Measurements from ENCODE around the gene PGBD5. TPM values are rescaled to one million over a fixed set of nuclear protein-coding genes. Genes with fewer than 3 reads are reported as not detected.

PGBD5 gene
- total RNA-seq, 1 donor from 2014 or later = not detected

GRCh38 chr1:230284891-230285290 lies 141.2 kb downstream of the PGBD5 start:
- intact Hi-C loops (cut with micrococcal nuclease) = no loop called here

- intact Hi-C loops (cut with micrococcal nuclease) = no loop called here
Measured at GRCh38 chr1:230283678-230284077, 142.5 kb downstream of the PGBD5 start.

DNA sequence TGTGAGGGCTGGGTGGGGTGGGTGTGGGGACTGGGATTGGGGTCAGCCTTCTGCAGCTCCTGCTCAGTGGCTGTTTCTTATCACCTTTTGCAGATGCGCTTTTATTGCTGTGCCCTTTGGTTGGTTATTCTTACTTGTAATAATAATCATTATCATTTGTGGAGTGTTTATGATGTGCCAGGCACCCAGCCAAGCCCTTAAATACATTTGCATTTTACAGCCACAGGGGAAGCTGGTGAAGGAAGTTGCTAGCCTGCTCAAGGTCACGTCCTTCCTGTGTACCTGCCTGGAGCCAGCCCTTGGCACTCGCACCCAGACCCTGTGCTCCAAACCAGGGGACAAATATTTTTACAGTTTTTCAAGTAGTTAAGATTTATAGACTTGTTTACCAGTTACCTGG lies 144.0 kb downstream of the PGBD5 start:
- intact Hi-C loops (cut with micrococcal nuclease) = no loop called here

DNA sequence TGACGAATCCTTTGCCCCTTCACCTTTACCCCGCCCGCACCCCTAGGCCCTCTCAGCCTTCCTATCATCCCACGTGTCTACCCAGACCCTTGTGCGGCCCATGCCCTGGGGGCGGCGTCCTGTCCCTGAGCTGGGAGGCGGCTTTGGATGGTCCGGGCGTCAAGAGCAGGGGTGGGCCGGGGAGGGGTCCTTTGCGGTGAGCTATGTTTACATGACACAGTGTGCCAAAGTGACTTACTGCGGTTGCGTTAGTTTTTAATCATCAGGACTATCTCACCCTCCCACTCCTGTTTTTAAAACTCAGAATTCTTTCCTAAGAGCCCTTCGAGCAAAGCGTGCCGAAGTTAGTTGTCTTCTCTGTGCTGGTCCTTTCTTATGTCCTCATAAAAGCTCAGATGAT lies 144.6 kb downstream of the PGBD5 start:
- intact Hi-C loops (cut with micrococcal nuclease) = no loop called here

- intact Hi-C loops (cut with micrococcal nuclease) = no loop called here
Measured at GRCh38 chr1:230280906-230281413, 145.2 kb downstream of the PGBD5 start.

- intact Hi-C loops (cut with micrococcal nuclease) = no loop called here
Measured at GRCh38 chr1:230280054-230280795, 145.9 kb downstream of the PGBD5 start.

DNA sequence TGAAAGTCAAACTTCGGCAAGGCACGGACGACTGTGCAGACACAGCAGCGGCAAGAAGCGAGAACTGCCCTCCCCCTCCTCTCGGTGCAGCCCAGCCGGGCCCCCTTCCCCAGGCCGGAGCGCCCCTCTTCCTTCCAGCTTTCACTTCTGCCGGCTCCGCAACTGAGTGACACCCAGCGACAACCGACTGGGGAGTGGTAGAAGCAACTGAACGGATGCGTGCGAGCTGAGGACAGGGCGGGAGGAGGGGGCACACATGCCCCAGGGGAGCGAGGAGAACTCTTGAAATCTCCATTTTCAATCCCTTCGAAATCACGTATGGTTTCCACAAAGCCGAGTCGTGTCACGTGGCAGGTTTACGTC lies 146.6 kb downstream of the PGBD5 start:
- intact Hi-C loops (cut with micrococcal nuclease) = no loop called here

GRCh38 chr1:230278871-230279582 lies 147.1 kb downstream of the PGBD5 start:
- intact Hi-C loops (cut with micrococcal nuclease) = no loop called here

DNA sequence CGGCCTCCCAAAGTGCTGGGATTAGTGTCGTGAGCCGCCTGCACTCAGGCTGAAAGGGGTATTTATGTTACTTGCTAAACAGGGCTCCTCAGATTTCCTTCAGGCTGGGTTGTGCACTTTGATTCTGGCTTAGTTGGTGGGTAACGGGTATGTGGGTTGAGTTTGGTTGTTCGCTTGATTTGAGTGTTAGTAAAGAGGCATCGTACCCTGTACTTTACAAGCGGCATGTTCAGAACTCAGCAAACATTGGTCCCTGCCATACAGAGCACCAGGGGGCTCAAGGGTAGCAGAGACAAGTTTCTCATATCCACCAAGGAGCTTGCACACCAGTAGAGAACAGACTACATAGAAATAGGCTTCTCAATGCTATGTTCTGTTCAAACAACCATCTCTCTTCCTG lies 147.8 kb downstream of the PGBD5 start:
- intact Hi-C loops (cut with micrococcal nuclease) = no loop called here

DNA sequence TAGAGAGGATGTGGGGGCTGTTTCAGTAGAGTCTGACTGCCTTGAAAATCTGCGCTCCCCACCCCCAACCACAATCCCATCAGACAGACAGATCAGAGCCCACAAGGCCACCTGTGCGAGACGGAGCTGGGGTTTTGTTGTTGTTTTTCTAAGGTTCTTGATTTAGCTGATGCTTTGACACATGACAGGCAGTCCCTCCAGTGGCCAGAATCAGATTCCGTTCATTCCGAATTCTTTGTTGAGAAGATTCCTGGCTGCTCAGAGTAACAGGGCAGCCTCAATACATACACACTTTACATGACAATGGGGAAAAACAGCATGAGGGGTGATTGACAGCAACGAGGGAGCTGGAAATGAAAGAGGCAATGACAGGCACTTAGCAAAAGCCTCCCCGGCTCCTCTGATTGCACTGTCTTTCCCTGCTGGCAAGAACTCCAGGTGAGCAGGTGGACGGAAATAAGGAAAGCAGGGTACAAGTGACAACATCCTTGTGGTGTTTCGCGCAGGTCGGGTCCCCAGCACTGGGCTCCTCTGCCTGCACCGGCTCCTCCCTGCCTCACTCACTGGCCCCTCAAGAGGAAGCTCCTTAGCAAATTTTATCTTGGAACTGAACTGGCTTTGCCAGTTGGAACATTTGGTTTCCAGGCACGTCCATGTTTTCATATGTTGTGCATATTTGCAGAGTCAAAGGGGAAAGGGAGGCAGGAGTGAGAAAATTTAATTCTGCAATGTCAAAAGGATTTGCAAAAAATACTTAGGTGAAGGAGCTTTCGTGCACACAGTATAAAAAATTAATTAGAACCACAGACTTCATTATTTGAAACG lies 148.7 kb downstream of the PGBD5 start:
- intact Hi-C loops (cut with micrococcal nuclease) = no loop called here

DNA sequence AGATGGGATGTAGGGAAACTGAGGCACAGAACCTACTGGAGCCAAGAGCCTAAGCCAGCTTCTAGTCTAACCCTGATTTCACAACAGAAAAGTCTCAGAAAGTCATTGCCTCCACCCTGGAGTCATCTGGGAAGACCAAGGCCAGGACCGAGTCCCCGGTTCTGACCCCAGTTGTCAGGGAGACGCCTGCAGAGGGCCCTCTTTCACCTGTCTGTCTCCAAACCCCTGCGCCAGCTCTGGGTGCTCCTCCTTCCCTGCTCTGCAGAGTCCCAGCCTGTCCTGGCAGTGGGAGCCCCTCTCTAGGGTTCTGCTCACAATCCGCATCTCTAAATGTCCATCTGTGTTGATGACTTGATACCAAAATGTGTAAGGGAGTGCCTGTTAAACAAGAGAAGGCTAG lies 149.7 kb downstream of the PGBD5 start:
- intact Hi-C loops (cut with micrococcal nuclease) = no loop called here

DNA sequence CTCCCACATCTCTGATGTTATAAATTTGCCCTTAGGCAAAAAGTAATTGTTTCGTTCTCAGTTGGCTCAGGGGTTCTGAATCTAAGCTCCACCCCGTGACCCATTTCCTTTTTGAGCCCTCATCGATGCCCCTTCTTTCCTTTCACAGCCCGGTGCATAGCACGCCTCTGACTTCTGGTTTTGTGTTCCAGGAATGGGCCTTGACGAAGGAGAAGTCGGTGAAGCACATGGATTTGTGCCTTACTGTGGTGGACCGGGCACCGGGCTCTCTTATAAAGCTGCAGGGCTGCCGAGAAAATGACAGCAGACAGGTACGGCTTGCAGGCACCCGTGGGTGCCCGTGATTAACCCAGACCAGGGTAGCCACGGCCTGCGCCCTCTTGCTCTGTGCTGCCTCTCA lies 151.9 kb downstream of the PGBD5 start:
- intact Hi-C loops (cut with micrococcal nuclease) = no loop called here

GRCh38 chr1:230273141-230273710 lies 152.9 kb downstream of the PGBD5 start:
- intact Hi-C loops (cut with micrococcal nuclease) = no loop called here

GRCh38 chr1:230272557-230272956 lies 153.6 kb downstream of the PGBD5 start:
- intact Hi-C loops (cut with micrococcal nuclease) = no loop called here

DNA sequence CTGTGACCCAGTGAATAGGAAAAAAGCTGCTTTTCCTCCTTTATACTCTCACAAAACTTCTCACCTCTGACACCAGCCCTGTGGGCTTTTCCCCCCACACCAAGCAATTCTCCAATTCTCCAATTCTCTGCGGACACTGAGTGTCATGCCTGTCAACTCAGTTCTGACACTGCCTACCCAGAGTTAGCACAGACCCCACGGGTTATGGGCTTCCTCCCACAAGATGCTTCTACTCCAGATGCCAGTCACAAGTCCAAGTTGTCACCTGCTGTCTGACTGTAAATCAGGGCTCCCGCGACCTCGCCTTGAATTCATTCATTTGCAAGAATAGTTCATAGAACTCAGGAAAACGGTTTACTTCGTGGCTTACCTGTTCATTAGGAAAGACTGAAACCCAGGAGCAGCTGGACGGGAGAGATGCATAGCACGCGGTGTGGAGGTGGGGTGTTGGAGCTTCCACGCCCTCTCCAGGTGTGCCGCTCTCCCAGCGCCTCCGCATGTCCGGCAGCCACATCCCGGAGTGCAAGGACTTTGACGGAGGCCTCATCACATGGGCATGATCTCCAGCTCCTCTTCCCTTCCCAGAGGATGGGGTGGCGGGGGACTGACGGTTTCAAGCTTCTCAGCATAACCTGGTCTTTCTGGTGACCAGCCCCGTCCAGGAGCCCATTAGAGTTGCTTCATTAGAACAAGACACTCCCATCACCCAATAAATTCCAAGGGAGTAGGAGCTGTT lies 154.7 kb downstream of the PGBD5 start:
- intact Hi-C loops (cut with micrococcal nuclease) = no loop called here

DNA sequence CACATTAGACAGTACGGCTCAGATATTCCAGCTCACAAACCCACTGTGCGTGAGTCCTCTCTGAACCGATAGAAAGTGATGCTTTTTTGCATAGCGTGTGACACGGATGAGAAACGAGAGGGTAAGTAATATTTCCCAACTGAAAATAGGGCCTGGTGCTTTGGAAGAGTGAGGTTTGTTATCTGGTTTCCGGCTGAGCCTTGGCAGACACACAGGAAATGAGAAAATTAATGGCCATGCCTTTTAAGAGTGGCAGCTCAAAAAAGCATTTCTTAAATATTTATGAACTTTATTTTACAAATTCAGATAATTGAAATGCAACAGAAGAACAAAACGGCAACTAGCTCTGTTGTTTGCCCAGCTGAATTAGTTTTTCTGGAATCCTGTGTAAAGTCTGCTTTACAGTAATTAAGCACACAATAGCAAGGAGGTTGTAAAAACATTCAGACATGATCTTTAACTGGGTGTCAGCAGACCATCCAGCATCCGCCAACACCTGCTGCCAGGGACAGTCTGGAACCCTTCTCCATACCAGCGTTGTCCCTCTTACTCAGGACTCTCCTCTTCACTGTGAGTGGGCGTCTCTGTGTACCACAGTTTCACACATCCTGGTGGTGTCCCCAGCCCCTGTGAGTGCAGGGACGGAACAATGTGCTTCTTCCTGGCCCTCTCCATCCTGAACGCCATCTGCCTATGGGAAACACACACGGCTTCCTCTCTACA lies 155.4 kb downstream of the PGBD5 start:
- intact Hi-C loops (cut with micrococcal nuclease) = no loop called here

GRCh38 chr1:230270185-230270558 lies 156.0 kb downstream of the PGBD5 start:
- intact Hi-C loops (cut with micrococcal nuclease) = no loop called here

DNA sequence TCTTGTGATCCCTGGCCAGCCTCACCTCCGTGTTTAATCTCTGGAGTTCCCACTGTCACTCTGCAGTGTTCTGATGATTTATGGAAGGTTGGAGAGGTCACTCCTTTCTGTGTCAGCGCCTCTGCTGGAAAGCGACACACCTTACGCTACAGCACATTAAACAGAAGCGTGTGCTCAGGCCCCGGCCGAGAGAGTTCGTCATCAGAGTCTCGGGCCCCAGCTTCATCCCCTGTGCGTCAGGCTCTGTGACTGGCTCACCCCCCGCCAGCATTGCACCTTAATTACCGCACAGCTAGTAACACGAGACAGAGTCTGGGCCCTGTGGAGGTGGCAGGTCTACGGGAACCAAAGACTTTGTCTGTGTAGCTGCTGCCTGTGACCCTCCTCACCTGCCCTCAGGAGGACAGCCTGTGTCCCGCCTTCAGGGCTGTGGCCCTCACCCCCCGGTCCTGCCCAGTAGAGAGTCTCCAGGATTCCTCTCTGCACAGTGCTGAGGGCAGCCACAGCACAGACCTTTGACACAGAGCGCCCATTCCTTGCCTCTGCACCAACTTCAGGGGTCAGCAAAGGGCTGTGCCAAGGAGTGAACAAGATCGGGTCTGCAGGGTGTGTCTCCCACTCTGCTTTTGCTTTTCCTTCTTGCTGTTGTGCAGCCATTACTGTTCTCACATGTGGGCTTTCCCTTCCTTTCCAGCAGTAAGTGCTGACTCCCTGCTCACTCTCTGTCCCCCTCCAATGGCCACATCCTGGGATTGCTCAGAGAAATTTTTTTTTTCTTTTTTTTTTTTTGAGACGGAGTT lies 157.6 kb downstream of the PGBD5 start:
- intact Hi-C loops (cut with micrococcal nuclease) = no loop called here

DNA sequence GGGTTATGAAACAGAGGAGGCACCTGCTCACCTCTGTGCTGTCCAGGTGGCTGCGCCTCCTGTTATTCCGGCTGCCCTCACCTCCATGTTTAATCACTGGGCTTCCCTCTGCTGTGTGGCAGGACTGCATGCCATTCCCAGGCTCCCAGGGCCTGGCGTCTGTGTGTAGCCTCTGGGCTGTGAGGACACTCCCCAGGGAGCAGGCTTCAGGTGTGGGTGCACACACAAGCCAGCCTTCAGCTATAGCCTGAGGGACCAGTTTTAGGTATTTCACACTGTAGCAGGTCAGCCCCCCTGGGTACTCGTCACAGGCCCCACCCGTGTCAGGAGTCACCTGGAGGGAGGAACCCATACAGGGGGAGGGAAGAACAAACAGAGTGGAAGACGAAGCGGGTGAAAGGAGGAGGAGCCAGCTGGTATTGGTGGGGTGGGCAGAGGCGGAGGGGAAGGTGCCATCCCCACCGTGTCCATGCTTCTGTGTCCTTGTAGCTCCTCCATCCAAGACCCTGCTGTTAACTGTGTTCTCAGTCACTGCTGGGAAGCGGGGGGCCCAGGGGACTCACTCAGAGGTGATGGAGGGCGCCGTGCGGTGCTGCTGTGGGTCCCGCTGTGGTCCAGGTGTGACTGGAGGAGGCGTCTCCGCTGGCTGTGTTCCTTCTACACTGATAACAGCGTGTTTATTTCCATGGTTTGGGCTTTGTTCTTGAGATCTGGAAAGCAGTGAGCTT lies 158.6 kb downstream of the PGBD5 start:
- intact Hi-C loops (cut with micrococcal nuclease) = no loop called here

All from T-helper 2 cell treated with Interferon-gamma antibody and Interleukin-4, amounts not matched to agents 100 ng/mL and 5 ng/mL, for 36 hours (primary cell).